Activated naive CD4-positive, alpha-beta T cell treated with anti-CD3 and anti-CD28 coated beads, Interleukin-2, amount 50 U/mL, for 24 hours (primary cell): ENCODE data around the gene GCC2.

Experiments used
- H3K27ac Mint-ChIP-seq: one replicate; pipeline ENCODE4 v1.8.0; 2021; ENCODE audit warnings: mild to moderate bottlenecking, mixed read lengths
- H3K27me3 Mint-ChIP-seq: one replicate; pipeline ENCODE4 v1.8.0; 2021; ENCODE audit warnings: mixed read lengths
- H3K36me3 Mint-ChIP-seq: one replicate; pipeline ENCODE4 v1.8.0; 2021; ENCODE audit warnings: mixed read lengths
- H3K4me1 Mint-ChIP-seq: one replicate; pipeline ENCODE4 v1.8.0; 2021; ENCODE audit warnings: mixed read lengths
- H3K4me3 Mint-ChIP-seq: one replicate; pipeline ENCODE4 v1.8.0; 2021; ENCODE audit warnings: mild to moderate bottlenecking, mixed read lengths
- H3K9me3 Mint-ChIP-seq: one replicate; pipeline ENCODE4 v1.8.0; 2021; ENCODE audit warnings: mixed read lengths

Gene GCC2, protein sequence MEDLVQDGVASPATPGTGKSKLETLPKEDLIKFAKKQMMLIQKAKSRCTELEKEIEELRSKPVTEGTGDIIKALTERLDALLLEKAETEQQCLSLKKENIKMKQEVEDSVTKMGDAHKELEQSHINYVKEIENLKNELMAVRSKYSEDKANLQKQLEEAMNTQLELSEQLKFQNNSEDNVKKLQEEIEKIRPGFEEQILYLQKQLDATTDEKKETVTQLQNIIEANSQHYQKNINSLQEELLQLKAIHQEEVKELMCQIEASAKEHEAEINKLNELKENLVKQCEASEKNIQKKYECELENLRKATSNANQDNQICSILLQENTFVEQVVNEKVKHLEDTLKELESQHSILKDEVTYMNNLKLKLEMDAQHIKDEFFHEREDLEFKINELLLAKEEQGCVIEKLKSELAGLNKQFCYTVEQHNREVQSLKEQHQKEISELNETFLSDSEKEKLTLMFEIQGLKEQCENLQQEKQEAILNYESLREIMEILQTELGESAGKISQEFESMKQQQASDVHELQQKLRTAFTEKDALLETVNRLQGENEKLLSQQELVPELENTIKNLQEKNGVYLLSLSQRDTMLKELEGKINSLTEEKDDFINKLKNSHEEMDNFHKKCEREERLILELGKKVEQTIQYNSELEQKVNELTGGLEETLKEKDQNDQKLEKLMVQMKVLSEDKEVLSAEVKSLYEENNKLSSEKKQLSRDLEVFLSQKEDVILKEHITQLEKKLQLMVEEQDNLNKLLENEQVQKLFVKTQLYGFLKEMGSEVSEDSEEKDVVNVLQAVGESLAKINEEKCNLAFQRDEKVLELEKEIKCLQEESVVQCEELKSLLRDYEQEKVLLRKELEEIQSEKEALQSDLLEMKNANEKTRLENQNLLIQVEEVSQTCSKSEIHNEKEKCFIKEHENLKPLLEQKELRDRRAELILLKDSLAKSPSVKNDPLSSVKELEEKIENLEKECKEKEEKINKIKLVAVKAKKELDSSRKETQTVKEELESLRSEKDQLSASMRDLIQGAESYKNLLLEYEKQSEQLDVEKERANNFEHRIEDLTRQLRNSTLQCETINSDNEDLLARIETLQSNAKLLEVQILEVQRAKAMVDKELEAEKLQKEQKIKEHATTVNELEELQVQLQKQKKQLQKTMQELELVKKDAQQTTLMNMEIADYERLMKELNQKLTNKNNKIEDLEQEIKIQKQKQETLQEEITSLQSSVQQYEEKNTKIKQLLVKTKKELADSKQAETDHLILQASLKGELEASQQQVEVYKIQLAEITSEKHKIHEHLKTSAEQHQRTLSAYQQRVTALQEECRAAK (N-terminal part only)

DNA sequence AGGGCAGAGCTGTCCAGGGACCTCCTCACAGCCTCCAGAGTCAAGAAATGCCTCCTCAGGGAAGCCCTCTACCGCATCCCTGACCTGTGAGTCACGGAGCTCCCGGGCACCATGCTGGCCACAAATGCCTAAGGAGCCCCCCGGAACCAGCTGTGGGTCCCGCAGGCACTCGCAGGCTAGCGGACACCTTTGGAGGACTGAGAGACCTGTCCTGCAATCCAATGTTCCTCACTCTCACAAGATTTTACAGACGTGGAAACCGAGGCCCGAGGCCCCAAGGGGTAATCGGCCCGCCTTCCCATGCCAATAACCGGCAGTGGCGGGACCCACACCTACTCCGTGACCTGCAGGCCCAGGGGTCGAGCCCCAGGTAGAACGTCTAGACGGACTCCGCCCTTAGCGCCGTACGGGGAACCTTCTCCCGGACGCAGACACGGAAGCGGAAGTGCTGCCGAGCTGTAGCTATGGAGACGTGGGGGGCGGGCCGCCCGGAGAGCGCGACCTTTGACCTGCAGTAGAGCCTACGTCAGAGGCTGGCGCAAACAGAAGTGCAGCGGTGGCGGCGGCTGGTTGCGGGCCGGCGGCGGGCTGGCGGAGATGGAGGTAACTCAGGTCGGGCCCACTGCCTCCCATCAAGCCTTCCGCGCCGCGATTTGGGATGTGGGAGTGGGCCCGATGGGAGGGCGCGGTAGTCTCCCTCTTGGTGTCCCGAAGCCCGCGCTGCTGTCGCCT lies at the start of gene GCC2:
TSS of gene GCC2 (plus strand) at position 529 of the 732 bp plus-strand sequence. CDS start at position 598, 69 bp downstream.
- peaks cover 52% of the 10 kb centered on the region for H3K4me1 Mint-ChIP-seq
- H3K27me3 Mint-ChIP-seq: no peaks in the 10 kb centered on the region
- H3K9me3 Mint-ChIP-seq: no peaks in the 10 kb centered on the region
- peak within 1 kb of the TSS; percentile 99 for H3K27ac Mint-ChIP-seq
- H3K4me3 Mint-ChIP-seq: peak within 1 kb of the TSS; percentile 99
- peaks cover 9% of the 10 kb centered on the region for H3K36me3 Mint-ChIP-seq

- Mint-ChIP-seq H3K4me3 (no peak overlapping the region), H3K36me3 (no peaks in the 10 kb centered on the region), H3K9me3 (peaks cover 13% of the 10 kb centered on the region), H3K27ac (no peak overlapping the region), H3K27me3 (peaks cover 3% of the 10 kb centered on the region), H3K4me1 (no peaks in the 10 kb centered on the region)
Observed at GRCh38 chr2:108399479-108399878, 49.5 kb upstream of the GCC2 start.

- Mint-ChIP-seq H3K9me3 (peaks cover 23% of the 10 kb centered on the region), H3K4me1 (no peaks in the 10 kb centered on the region), H3K36me3 (no peaks in the 10 kb centered on the region), H3K27ac (no peak overlapping the region), H3K27me3 (peaks cover 7% of the 10 kb centered on the region), H3K4me3 (no peak overlapping the region)
Observed at GRCh38 chr2:108401800-108402199, 47.2 kb upstream of the GCC2 start.

GRCh38 chr2:108403494-108403893 lies 45.5 kb upstream of the GCC2 start:
- no peaks in the 10 kb centered on the region for H3K4me1 Mint-ChIP-seq
- no peak overlapping the region for H3K4me3 Mint-ChIP-seq
- peaks cover 5% of the 10 kb centered on the region for H3K27me3 Mint-ChIP-seq
- no peaks in the 10 kb centered on the region for H3K36me3 Mint-ChIP-seq
- peaks cover 17% of the 10 kb centered on the region for H3K9me3 Mint-ChIP-seq
- H3K27ac Mint-ChIP-seq: no peak overlapping the region

DNA sequence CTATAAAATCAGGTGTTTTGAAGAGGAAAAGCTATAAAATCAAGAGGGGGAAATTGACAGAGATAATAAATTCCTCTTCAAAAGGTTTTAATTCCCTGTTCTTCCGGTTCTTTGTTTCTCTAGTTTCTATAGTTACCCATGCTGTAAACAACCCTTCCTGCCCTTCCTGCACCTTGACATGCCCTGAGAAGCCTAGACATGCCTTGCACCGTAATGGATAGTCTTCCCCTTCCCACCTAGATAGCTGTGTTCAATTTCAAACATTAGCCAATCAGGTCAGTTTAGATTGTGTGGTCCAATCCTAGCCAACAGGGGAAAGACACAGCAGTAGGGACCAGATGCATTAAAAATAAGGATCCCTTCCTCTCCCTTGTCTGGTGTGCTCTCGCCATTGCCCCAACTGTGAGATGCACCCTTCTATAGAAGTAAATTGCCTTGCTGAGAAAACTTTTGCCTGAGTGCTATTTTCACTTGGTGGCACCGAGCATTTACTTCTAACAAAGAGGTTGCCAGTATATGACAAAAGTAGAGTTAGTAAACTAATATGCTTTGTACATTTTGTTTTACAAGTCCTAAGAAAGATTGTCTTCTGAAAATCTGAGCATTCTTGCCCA lies 44.1 kb upstream of the GCC2 start:
- Mint-ChIP-seq H3K36me3 (no peaks in the 10 kb centered on the region), H3K4me3 (no peak overlapping the region), H3K4me1 (no peaks in the 10 kb centered on the region), H3K27me3 (peaks cover 5% of the 10 kb centered on the region), H3K27ac (no peak overlapping the region), H3K9me3 (peaks cover 16% of the 10 kb centered on the region)

DNA sequence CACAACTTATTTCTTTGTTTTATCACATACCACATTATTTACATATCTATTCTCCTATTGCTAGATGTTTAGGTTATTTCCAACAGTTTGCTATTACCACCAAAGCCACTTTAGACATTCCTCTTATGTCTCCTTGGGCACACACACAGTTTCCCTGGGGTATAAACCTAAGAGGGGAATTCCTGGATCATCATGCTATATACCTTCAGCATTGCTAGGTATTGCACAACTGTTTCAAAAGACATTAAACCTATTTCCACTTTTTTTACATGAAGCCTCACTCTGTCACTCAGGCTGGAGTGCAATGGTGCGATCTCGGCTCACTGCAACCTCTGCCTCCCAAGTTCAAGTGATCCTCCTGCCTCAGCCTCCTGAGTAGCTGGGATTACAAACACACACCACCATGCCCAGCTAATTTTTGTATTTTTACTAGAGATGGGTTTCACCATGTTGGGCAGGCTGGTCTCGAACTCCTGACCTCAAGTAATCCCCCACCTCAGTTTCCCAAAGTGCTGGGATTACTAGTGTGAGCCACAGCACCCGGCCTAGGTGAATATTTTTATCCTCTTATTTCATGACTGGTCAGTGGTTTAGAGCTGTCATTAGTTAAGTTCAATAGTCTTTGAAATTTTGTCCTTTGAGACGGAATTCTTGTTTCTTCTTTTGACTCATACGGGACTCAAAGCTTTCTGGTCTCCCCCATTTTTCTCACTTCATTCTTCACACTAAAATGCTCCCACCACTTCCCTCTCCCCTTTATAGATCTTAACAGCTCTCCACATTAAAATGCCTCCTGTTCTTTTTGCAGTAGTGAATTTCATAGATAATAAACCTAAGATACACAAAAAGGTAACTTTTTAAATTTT lies 40.9 kb upstream of the GCC2 start:
- peaks cover 16% of the 10 kb centered on the region for H3K9me3 Mint-ChIP-seq

DNA sequence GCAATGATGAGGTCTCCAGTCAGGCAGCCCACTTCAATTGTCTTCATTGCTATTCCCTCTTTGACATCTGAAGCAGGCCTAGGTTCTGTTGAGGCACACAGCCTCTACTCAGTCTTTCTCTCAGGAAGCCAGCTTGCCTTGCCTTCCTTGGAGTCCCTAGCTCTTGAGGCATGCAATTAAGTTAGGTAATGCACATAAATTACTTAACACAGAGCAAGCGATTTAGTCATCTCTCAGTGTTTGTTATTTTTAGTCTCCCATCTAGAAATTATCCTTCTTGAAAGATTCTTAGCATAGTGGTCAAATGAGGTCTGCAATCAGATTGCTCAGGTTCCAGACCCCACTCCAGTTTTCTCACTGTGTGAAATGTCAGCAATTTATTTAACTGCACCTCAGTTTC lies 39.2 kb upstream of the GCC2 start:
- H3K27me3 Mint-ChIP-seq: peaks cover 2% of the 10 kb centered on the region
- no peak overlapping the region for H3K4me3 Mint-ChIP-seq
- H3K4me1 Mint-ChIP-seq: no peaks in the 10 kb centered on the region
- peaks cover 10% of the 10 kb centered on the region for H3K9me3 Mint-ChIP-seq
- no peak overlapping the region for H3K27ac Mint-ChIP-seq
- H3K36me3 Mint-ChIP-seq: no peaks in the 10 kb centered on the region

More for the DNA sequence above, 40.9 kb upstream of the GCC2 start:
- Mint-ChIP-seq H3K4me1 (no peaks in the 10 kb centered on the region), H3K27ac (no peak overlapping the region), H3K36me3 (no peaks in the 10 kb centered on the region), H3K27me3 (peaks cover 4% of the 10 kb centered on the region), H3K4me3 (no peak overlapping the region)

DNA sequence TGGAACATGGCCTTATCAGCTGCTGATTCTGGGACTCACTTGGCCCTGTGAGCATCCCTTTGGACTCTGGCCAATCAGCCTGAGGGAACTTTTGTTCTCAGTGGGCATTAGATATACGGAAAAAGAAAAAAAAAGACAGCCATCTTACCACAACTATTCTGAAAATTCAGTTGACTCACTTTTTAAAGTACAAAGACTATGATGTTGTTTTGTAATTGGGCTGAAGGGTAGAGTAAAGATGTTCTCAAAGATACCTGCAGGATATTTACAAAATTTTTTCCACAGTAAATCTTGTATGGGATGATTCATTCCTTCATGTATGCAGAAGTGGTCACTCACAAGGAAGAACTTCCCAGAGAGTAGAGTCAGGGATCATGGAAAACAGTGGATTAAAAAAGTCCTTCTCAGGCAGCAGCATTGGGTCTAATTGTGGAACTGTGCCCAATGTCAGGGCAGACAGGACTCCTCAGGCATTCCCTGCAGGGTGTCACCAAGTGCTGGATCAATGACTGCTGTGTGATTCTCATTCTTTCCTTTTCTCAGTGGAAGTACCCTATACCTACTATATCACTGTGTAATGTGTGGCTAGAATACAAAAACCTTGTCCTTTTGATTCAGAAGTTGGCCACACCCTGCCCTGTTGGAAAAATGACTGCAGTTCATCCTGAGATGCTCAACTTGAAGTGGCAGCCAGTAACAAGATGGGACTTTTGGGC lies 35.9 kb upstream of the GCC2 start:
- Mint-ChIP-seq H3K9me3 (no peaks in the 10 kb centered on the region), H3K4me3 (no peak overlapping the region), H3K27me3 (no peaks in the 10 kb centered on the region), H3K27ac (no peak overlapping the region), H3K4me1 (no peaks in the 10 kb centered on the region), H3K36me3 (no peaks in the 10 kb centered on the region)

DNA sequence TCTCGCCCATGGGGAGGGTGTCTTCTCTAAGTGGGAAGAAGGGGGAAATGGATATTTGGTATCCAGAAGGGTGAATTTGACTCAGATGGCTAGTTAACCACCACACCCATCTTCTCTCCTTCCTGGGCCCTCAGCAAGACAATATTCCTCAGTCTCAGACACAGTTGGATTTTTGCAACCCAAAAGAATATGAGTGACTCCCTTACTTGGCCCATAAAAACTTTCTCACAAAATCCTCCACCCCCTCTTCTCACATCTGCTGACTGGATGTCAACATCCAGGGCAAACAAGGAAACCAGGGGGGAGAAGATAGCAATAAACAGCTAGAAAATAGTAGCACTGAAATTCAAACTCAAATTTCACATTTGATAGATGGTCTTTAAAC lies 35.3 kb upstream of the GCC2 start:
- Mint-ChIP-seq H3K27me3 (no peaks in the 10 kb centered on the region), H3K4me3 (no peak overlapping the region), H3K4me1 (no peaks in the 10 kb centered on the region), H3K27ac (no peak overlapping the region), H3K9me3 (no peaks in the 10 kb centered on the region), H3K36me3 (no peaks in the 10 kb centered on the region)

- H3K9me3 Mint-ChIP-seq: no peaks in the 10 kb centered on the region
- H3K36me3 Mint-ChIP-seq: no peaks in the 10 kb centered on the region
Observed at GRCh38 chr2:108414256-108414876, 34.6 kb upstream of the GCC2 start.

DNA sequence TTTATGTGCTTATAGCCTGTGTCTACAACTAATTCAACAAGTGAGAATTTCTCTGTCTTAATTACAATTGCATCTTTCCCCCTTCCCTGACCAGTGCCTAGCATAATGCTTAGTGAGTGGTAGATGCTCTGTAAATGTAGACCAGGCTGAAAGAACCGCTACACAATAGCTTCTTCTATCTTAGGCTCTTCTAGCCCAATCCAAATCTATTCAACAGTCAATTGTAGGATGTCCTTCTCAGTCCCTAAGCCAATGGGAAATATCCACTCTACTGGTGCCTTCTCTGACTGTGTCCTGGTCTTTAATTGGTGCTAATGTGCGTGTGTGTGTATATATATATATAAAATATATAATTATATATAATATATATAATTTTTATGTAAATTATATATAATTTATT lies 34.1 kb upstream of the GCC2 start:
- no peak overlapping the region for H3K27ac Mint-ChIP-seq
- H3K4me1 Mint-ChIP-seq: no peaks in the 10 kb centered on the region
- no peak overlapping the region for H3K4me3 Mint-ChIP-seq
- H3K36me3 Mint-ChIP-seq: no peaks in the 10 kb centered on the region
- no peaks in the 10 kb centered on the region for H3K27me3 Mint-ChIP-seq
- no peaks in the 10 kb centered on the region for H3K9me3 Mint-ChIP-seq

More at GRCh38 chr2:108414256-108414876, 34.6 kb upstream of the GCC2 start:
- no peaks in the 10 kb centered on the region for H3K4me1 Mint-ChIP-seq
- H3K27me3 Mint-ChIP-seq: no peaks in the 10 kb centered on the region
- H3K27ac Mint-ChIP-seq: no peak overlapping the region
- H3K4me3 Mint-ChIP-seq: no peak overlapping the region

GRCh38 chr2:108417254-108417653 lies 31.8 kb upstream of the GCC2 start:
- Mint-ChIP-seq H3K36me3 (no peaks in the 10 kb centered on the region), H3K9me3 (no peaks in the 10 kb centered on the region), H3K4me3 (no peak overlapping the region), H3K27me3 (no peaks in the 10 kb centered on the region), H3K27ac (no peak overlapping the region), H3K4me1 (no peaks in the 10 kb centered on the region)

DNA sequence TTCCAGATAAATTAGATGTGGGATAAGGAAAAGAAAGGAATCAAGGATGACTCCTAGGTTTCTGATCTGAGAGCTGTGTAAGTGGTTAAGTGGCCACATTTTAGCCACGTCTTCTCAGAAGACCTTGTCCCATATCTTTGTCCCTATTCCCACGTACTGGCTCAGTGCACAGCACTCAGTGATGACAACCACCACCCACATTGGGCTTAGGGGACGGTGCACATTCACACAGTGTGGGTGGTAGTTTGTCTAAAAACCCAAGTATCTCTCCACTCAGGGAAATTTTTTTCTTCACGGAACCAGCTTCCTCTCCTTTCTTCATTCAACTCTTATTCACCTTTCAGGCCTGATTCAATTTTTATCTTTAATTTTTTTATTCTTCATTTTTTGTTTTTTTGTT lies 30.6 kb upstream of the GCC2 start:
- Mint-ChIP-seq H3K9me3 (no peaks in the 10 kb centered on the region), H3K27ac (no peak overlapping the region), H3K4me3 (no peak overlapping the region), H3K4me1 (no peaks in the 10 kb centered on the region), H3K36me3 (no peaks in the 10 kb centered on the region), H3K27me3 (peaks cover 6% of the 10 kb centered on the region)
